Retinal pigment epithelial cell (primary cell): ENCODE measurements around the gene SHANK3.
"Not testable (repeated sequence)": the region's sequence is repeated elsewhere in the genome, so short reads cannot be mapped to it uniquely, and the experiment has no call there.

Experiments used
- DNase-seq: peaks from one replicate; pipeline ENCODE4 v3.0.0-alpha.2; 2010; ENCODE audit warnings: low read depth
- H3K4me3 ChIP-seq: 2 replicates; pipeline ENCODE4 v1.5.1; 2011; ENCODE audit warnings: mild to moderate bottlenecking, low read length, control low read depth, moderate library complexity
- CTCF ChIP-seq: conservative IDR thresholded peaks from 2 replicates; pipeline ENCODE4 v1.5.1; 2011; ENCODE audit warnings: low read depth, low read length, control low read depth, inconsistent platforms

The SHANK3 gene

GRCh38 chr22:50640857-50641647, 31.6 kb upstream of the SHANK3 start:
- no peak overlapping the region for H3K4me3 ChIP-seq
- no peak for DNase-seq
- no peak for TF ChIP-seq CTCF

- no peak for DNase-seq
- no peak overlapping the region for H3K4me3 ChIP-seq
- TF ChIP-seq CTCF: peak; percentile 59
These were observed 30.7 kb upstream of the SHANK3 start for GRCh38 chr22:50641696-50642607.

GRCh38 chr22:50643021-50643820, 29.4 kb upstream of the SHANK3 start:
- H3K4me3 ChIP-seq, DNase-seq: not testable (repeated sequence)

- DNase-seq, H3K4me3 ChIP-seq: not testable (repeated sequence)
These were observed 28.9 kb upstream of the SHANK3 start for GRCh38 chr22:50643821-50644101.

- no peak overlapping the region for H3K4me3 ChIP-seq
- no peak for DNase-seq
- TF ChIP-seq CTCF: no peak
These were observed 19.4 kb upstream of the SHANK3 start for GRCh38 chr22:50653256-50653655.

GRCh38 chr22:50654664-50655063, 18.0 kb upstream of the SHANK3 start:
- not testable (repeated sequence) for DNase-seq

GRCh38 chr22:50656122-50657070, 16.2 kb upstream of the SHANK3 start:
- TF ChIP-seq CTCF: no peak
- H3K4me3 ChIP-seq: no peak overlapping the region
- DNase-seq: no peak

More at GRCh38 chr22:50654664-50655063, 18.0 kb upstream of the SHANK3 start:
- not testable (repeated sequence) for H3K4me3 ChIP-seq

- no peak for TF ChIP-seq CTCF
- no peak for DNase-seq
These were observed 14.7 kb upstream of the SHANK3 start for GRCh38 chr22:50657925-50658324.

GRCh38 chr22:50659711-50660110, 12.9 kb upstream of the SHANK3 start:
- not testable (repeated sequence) for H3K4me3 ChIP-seq, DNase-seq

More at GRCh38 chr22:50657925-50658324, 14.7 kb upstream of the SHANK3 start:
- H3K4me3 ChIP-seq: no peak overlapping the region
